ENCODE results near the gene SURF6. TPM values are rescaled to one million over a fixed set of nuclear protein-coding genes. Genes with fewer than 3 reads are reported as not detected.
"Not testable (repeated sequence)": the region's sequence is repeated elsewhere in the genome, so short reads cannot be mapped to it uniquely, and the experiment has no call there.

The SURF6 gene
- total RNA-seq, 6 experiments from 2014 or later = 11.2 to 19.3 (median 13.5) TPM

DNA sequence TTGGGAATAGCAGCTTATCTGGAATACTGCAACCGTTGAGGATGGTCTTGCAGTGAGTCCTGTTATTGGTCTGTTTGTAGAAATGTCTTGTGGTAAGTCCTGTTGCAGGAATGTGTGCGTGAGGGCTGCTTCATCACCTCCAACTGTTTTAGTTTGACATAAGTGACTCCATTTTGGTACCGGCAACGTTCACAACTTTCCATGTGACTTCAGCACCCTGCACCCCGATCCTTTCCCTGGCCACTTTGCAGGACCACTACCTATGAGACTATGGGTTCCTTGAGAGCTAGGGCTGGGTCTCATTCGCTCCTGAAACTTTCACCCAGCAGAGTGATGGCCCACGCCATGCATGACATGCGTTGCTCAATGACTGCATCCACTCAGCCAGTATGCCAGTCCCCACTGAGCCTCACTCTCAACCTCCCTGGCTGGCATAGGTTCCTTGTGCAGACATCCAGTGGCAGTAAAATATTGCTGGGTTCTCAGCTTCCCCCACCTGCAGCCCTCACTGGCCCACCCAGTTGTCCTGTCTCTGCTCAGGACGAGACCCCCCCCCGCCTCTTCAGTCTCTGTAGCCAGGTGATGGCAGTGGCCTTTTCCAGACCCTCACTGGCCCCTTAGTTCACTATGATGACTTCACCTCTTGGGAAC, 8.0 kb downstream of the SURF6 start:
- TF ChIP-seq, protein P1, sequence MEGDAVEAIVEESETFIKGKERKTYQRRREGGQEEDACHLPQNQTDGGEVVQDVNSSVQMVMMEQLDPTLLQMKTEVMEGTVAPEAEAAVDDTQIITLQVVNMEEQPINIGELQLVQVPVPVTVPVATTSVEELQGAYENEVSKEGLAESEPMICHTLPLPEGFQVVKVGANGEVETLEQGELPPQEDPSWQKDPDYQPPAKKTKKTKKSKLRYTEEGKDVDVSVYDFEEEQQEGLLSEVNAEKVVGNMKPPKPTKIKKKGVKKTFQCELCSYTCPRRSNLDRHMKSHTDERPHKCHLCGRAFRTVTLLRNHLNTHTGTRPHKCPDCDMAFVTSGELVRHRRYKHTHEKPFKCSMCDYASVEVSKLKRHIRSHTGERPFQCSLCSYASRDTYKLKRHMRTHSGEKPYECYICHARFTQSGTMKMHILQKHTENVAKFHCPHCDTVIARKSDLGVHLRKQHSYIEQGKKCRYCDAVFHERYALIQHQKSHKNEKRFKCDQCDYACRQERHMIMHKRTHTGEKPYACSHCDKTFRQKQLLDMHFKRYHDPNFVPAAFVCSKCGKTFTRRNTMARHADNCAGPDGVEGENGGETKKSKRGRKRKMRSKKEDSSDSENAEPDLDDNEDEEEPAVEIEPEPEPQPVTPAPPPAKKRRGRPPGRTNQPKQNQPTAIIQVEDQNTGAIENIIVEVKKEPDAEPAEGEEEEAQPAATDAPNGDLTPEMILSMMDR (IDR thresholded peaks at IDR 0.05) = no peak
- DNase-seq = no peak
- peaks cover 15% of the 10 kb centered on the region for H3K36me3 Mint-ChIP-seq (ENCODE audit: low read depth)
- H3K4me3 Mint-ChIP-seq = no peak overlapping the region
- peaks cover 10% of the 10 kb centered on the region; the same call in 1 of the 2 replicates for H3K9me3 Mint-ChIP-seq
- no peaks in the 10 kb centered on the region for H3K4me1 Mint-ChIP-seq (ENCODE audit: low read depth)
- H3K27me3 Mint-ChIP-seq (ENCODE audit: insufficient read depth) = peaks cover 11% of the 10 kb centered on the region
- H3K27ac Mint-ChIP-seq = no peak overlapping the region

DNA sequence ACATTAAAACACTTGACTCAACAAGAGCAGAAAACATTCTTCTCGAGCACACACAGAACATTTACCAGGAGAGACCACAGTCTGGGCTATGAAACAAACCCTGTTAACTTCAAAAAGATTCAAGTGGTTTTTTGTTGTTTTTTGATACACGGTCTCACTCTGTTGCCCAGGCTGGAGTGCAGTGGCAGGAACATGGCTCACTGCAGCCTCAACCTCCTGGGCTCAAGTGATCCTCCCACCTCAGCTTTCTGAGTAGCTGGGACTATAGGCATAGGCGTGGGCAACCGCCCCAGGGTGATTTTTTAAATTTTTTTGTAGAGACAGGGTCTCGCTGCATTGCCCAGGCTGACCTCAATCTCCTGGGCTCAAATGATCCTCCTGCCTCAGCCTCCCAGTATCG, 9.0 kb downstream of the SURF6 start:
- H3K27ac Mint-ChIP-seq; H3K4me3 Mint-ChIP-seq; DNase-seq; H3K4me1 Mint-ChIP-seq (ENCODE audit: low read depth); H3K9me3 Mint-ChIP-seq: not testable (repeated sequence)
- Mint-ChIP-seq H3K36me3 (ENCODE audit: low read depth) (peaks cover 15% of the 10 kb centered on the region), H3K27me3 (ENCODE audit: insufficient read depth) (peaks cover 11% of the 10 kb centered on the region)

DNA sequence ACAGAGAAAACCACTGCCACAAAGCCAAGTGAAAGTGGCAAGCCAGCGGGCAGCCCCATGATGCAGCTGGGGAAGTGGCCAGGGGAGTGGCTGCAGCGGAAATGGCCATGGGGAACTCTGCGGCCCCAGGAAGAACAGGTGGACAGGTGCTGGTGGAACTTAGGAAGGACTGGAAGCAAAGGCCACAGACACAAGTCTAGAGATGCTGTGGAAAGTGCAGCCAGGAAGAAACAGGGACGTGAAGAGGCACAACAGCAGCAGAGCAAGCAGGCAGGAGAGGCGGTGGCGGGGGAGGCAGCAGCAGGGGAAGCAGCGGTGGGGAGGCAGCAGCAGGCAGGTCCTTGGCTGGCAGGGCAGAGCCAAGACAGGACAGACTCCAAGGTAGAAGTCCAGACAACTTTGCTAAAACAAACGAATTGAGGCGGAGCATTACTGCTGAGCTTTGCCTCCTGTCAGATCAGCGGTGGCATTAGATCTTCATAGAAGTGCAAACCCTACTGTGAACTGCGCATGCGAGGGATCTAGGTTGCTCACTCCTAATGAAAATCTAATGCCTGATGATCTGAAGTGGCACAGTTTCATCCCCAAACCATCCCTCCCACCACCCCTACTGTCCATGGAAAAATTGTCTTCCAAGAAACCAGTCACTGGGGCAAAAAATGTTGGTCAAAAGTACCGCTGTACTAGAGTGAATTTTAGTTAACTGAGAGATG, 11.8 kb downstream of the SURF6 start:
- H3K4me1 Mint-ChIP-seq (ENCODE audit: low read depth) = no peaks in the 10 kb centered on the region
- no peak overlapping the region for H3K4me3 Mint-ChIP-seq
- H3K27me3 Mint-ChIP-seq (ENCODE audit: insufficient read depth) = peaks cover 21% of the 10 kb centered on the region
- H3K27ac Mint-ChIP-seq = no peak overlapping the region
- DNase-seq = no peak
- H3K36me3 Mint-ChIP-seq (ENCODE audit: low read depth) = peaks cover 4% of the 10 kb centered on the region; the same call in 1 of the 2 replicates
- peaks cover 10% of the 10 kb centered on the region; the same call in 1 of the 2 replicates for H3K9me3 Mint-ChIP-seq
- TF ChIP-seq, protein P1 (IDR thresholded peaks at IDR 0.05) = no peak

DNA sequence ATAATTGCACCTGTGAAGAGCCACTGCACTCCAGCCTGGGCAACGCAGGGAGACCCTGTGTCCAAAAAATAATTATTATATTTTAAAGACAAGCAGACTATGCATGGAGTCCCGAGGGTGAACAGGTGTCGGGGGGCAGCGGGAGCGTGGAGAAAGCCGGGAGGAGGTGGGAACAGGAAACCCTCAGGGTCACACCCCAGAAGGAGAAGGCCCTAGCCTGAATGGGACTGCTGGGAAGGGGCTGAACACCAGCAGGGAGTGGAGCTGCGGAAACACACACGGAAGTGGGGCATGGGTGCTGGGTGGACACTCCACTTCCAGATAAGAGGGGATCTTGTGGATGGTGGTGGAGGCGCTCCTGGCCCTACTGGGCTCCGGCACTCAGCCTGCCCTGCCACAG, 12.8 kb downstream of the SURF6 start:
- Mint-ChIP-seq H3K27ac (no peak overlapping the region), H3K4me3 (no peak overlapping the region), H3K9me3 (peaks cover 10% of the 10 kb centered on the region; the same call in 1 of the 2 replicates), H3K36me3 (ENCODE audit: low read depth) (no peaks in the 10 kb centered on the region), H3K27me3 (ENCODE audit: insufficient read depth) (peaks cover 21% of the 10 kb centered on the region), H3K4me1 (ENCODE audit: low read depth) (no peaks in the 10 kb centered on the region)
- DNase-seq = no peak
- TF ChIP-seq, protein P1 (IDR thresholded peaks at IDR 0.05) = no peak

DNA sequence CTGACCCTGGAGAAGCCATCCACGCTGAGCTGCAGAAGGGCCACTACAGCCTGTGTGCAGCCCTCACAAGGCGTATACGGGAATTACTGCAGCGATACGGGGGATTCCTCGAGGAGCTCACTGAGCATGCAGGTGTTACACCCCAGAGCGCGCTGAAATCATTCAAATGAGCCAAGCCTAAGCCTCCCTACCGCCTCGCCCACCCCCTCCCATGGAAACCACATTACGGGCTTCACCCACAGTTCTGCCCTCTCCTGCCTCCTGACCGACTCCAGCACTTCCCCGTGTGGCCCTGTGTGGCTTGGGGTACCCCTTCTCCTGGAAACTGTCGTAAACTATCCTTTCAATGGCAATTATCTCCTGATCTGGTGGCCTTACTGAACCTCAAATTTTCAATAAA, 13.3 kb downstream of the SURF6 start:
- H3K9me3 Mint-ChIP-seq = peaks cover 10% of the 10 kb centered on the region; the same call in 1 of the 2 replicates
- H3K27me3 Mint-ChIP-seq (ENCODE audit: insufficient read depth) = peaks cover 21% of the 10 kb centered on the region
- no peaks in the 10 kb centered on the region for H3K36me3 Mint-ChIP-seq (ENCODE audit: low read depth)
- no peaks in the 10 kb centered on the region for H3K4me1 Mint-ChIP-seq (ENCODE audit: low read depth)
- H3K27ac Mint-ChIP-seq = no peak overlapping the region
- no peak for DNase-seq
- TF ChIP-seq, protein P1 (IDR thresholded peaks at IDR 0.05) = no peak
- no peak overlapping the region for H3K4me3 Mint-ChIP-seq

DNA sequence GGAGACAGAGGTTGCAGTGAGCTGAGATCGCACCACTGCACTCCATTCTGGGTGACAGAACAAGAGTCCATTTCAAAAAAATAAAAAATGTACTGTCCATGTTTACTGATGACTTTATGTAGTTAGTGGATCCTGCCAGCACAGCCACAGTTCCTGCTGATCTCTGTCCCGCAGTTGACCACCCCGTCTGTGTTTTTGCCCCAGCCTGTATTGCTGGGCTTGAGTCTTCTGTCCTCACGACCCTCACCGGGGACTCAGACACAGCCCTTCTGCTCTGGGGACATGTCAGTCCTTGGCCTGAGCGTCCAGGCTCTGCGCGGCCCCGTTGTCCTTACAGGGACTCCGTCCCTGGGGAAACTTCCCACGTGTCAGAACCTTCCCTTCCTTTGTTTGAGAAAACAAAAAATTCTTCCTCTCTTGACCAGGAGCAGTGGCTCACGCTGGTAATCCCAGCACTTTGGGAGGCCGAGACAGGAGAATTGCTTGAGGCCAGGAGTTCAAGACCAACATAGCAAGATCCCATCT, 14.5 kb downstream of the SURF6 start:
- no peaks in the 10 kb centered on the region for H3K4me1 Mint-ChIP-seq (ENCODE audit: low read depth)
- no peak overlapping the region for H3K27ac Mint-ChIP-seq
- TF ChIP-seq, protein P1 (IDR thresholded peaks at IDR 0.05) = no peak
- H3K4me3 Mint-ChIP-seq = no peak overlapping the region
- no peak for DNase-seq
- no peaks in the 10 kb centered on the region for H3K36me3 Mint-ChIP-seq (ENCODE audit: low read depth)
- H3K27me3 Mint-ChIP-seq (ENCODE audit: insufficient read depth) = peaks cover 24% of the 10 kb centered on the region
- H3K9me3 Mint-ChIP-seq = peaks cover 10% of the 10 kb centered on the region; the same call in 1 of the 2 replicates
